K562 (cell line): Measurements from ENCODE around the gene FAR2. TPM values are rescaled to one million over a fixed set of nuclear protein-coding genes. Genes with fewer than 3 reads are reported as not detected.

ENCODE experiments used
- ATF1 ChIP-seq, 2 experiments: fragments of 450-650 bp in 1 of 2; IDR thresholded peaks; 2 replicates each; pipeline ENCODE4 v1.6.1; 2016; ENCODE audit warnings: missing compliant biosample characterization in 1 of 2, missing genetic modification characterization in 1 of 2
- ATF7 ChIP-seq: fragments of 450-650 bp; IDR thresholded peaks from 2 replicates; pipeline ENCODE4 v1.7.1; 2014; ENCODE audit warnings: mild to moderate bottlenecking, moderate library complexity
- BRCA1 ChIP-seq, 2 experiments: fragments of 450-650 bp in 1 of 2; sonication (generic) in 1 of 2; formaldehyde crosslinking in 1 of 2; IDR thresholded peaks; 2 replicates each; pipeline versions ENCODE4 v1.5.0 to v1.6.1; 2017 to 2020; ENCODE audit warnings: mild to moderate bottlenecking in 1 of 2, missing genetic modification reagents in 1 of 2
- BRD9 ChIP-seq: fragments of 450-650 bp; IDR thresholded peaks from 2 replicates; pipeline ENCODE4 v1.6.1; 2018; ENCODE audit warnings: low read depth; ENCODE audit not compliant: partially characterized antibody
- CEBPB ChIP-seq: fragments of 450-650 bp; IDR thresholded peaks from 2 replicates; pipeline ENCODE4 v1.6.1; 2016; ENCODE audit warnings: missing genetic modification characterization, missing compliant biosample characterization
- FOXJ3 ChIP-seq: sonication (generic); formaldehyde crosslinking; IDR thresholded peaks from 2 replicates; pipeline ENCODE4 v1.4.0; 2020; ENCODE audit warnings: mild to moderate bottlenecking, missing genetic modification reagents
- MTA3 ChIP-seq: fragments of 450-650 bp; formaldehyde crosslinking; IDR thresholded peaks from 2 replicates; pipeline ENCODE4 v1.6.1; 2017; ENCODE audit warnings: mild to moderate bottlenecking, borderline replicate concordance
- PKNOX1 ChIP-seq: fragments of 450-650 bp; IDR thresholded peaks from 2 replicates; pipeline ENCODE4 v1.6.1; 2016
- POLR2A ChIP-seq: fragments of 450-650 bp; conservative IDR thresholded peaks from 2 replicates; pipeline ENCODE4 v1.6.1; 2016
- RB1 ChIP-seq: fragments of 450-650 bp; IDR thresholded peaks from 2 replicates; pipeline ENCODE4 v1.6.1; 2017; ENCODE audit warnings: low read depth, mild to moderate bottlenecking
- RBM15 ChIP-seq: fragments of 200-400 bp; formaldehyde crosslinking; IDR thresholded peaks from 2 replicates; pipeline ENCODE4 v1.6.1; 2018; ENCODE audit warnings: mild to moderate bottlenecking, low read length, moderate library complexity; ENCODE audit not compliant: insufficient read depth
- SMARCE1 ChIP-seq: fragments of 450-650 bp; IDR thresholded peaks from 2 replicates; pipeline ENCODE4 v1.7.1; 2016; ENCODE audit warnings: mild to moderate bottlenecking
- SOX6 ChIP-seq: fragments of 450-650 bp; IDR thresholded peaks from 2 replicates; pipeline ENCODE4 v1.6.1; 2014; ENCODE audit warnings: mild to moderate bottlenecking
- SP1 ChIP-seq: sonication (generic); formaldehyde crosslinking; IDR thresholded peaks from 2 replicates; pipeline ENCODE4 v1.8.1; 2022; ENCODE audit warnings: mild to moderate bottlenecking, missing genetic modification reagents
- ZBTB7A ChIP-seq: IDR thresholded peaks from 2 replicates; pipeline ENCODE4 v1.6.1; 2011; ENCODE audit warnings: low read depth, mild to moderate bottlenecking, low read length, moderate library complexity, borderline replicate concordance; ENCODE audit not compliant: control insufficient read depth
- ZFX ChIP-seq: sonication (generic); formaldehyde crosslinking; IDR thresholded peaks from 2 replicates; pipeline ENCODE4 v1.8.0; 2022; ENCODE audit warnings: mild to moderate bottlenecking, missing genetic modification reagents, moderate library complexity
- ZNF143 ChIP-seq: sonication (generic); formaldehyde crosslinking; IDR thresholded peaks from 2 replicates; pipeline ENCODE4 v1.9.0; 2022; ENCODE audit warnings: mild to moderate bottlenecking, missing genetic modification reagents
- ZNF282 ChIP-seq: sonication (generic); formaldehyde crosslinking; IDR thresholded peaks from 2 replicates; pipeline ENCODE4 v1.8.1; 2023; ENCODE audit warnings: missing genetic modification reagents
- ZNF384 ChIP-seq: IDR thresholded peaks from 2 replicates; pipeline ENCODE4 v1.6.1; 2012; ENCODE audit warnings: low read depth, low read length, improper control_type of control experiment
- ZNF551 ChIP-seq: fragments of 250-450 bp; sonication (Bioruptor Pico); IDR thresholded peaks from 2 replicates; pipeline ENCODE4 v1.5.0; 2021; ENCODE audit warnings: mild to moderate bottlenecking, moderate library complexity
- ZNF696 ChIP-seq: fragments of 250-450 bp; sonication (Bioruptor Pico); conservative IDR thresholded peaks from 2 replicates; pipeline ENCODE4 v1.4.0; 2020; ENCODE audit warnings: mild to moderate bottlenecking, moderate library complexity
- ZNF766 ChIP-seq: fragments of 200-800 bp; sonication (Bioruptor generic); conservative IDR thresholded peaks from 2 replicates; pipeline ENCODE4 v1.6.1; 2016; ENCODE audit warnings: missing genetic modification characterization, missing compliant biosample characterization
- ZZZ3 ChIP-seq: fragments of 450-650 bp; IDR thresholded peaks from 2 replicates; pipeline ENCODE4 v1.6.1; 2016; ENCODE audit warnings: antibody characterized with exemption, mild to moderate bottlenecking, moderate library complexity
- polyA plus RNA-seq, 8 experiments: library from polyadenylated mRNA; depleted of rRNA in 4 of 8; stranded (reverse) in 5 of 8; unstranded in 3 of 8; fragments of >200 nt; fragmentation: Nextera tagmentation in 2 of 8; fragmentation: Illumina TruSeq in 1 of 8; extraction: Ambion mirVana in 2 of 8; extraction: Trizol in 1 of 8; gene quantifications; 2 replicates each; pipeline versions ENCODE4 v1.2.1 to v1.2.3, GENCODE V29; 2011 to 2014; ENCODE audit warnings: inconsistent platforms in 1 of 8, missing spikeins in 1 of 8
- total RNA-seq, 7 experiments: library from RNA; depleted of rRNA in 6 of 7; stranded (reverse); fragments of >200 nt in 6 of 7; fragmentation: Illumina TruSeq in 2 of 7; extraction: Trizol in 2 of 7; gene quantifications; 2 replicates each; pipeline versions ENCODE4 v1.2.1 to v1.2.3, GENCODE V29; 2011 to 2021; ENCODE audit warnings: low replicate concordance in 1 of 7
- TF ChIP-seq, protein P1 (sequence below), 2 experiments: IDR thresholded peaks; 2 replicates each; pipeline ENCODE4 v1.6.1; 2011; ENCODE audit warnings: borderline replicate concordance in 1 of 2, control low read depth in 1 of 2, low read depth in 1 of 2, low read length in 1 of 2, mild to moderate bottlenecking in 1 of 2, mixed read lengths in 1 of 2, moderate library complexity in 1 of 2; ENCODE audit not compliant: insufficient read depth in 1 of 2, insufficient read length in 1 of 2, poor library complexity in 1 of 2, severe bottlenecking in 1 of 2; ENCODE audit errors: extremely low read depth in 1 of 2
- TF ChIP-seq, protein P2 (sequence below): fragments of 250-450 bp; sonication (Bioruptor Pico); IDR thresholded peaks from 2 replicates; pipeline ENCODE4 v1.4.0; 2020; ENCODE audit warnings: mild to moderate bottlenecking
- TF ChIP-seq, protein P3 (sequence below): fragments of 250-450 bp; sonication (Bioruptor Pico); IDR thresholded peaks from 2 replicates; pipeline ENCODE4 v1.8.0; 2021; ENCODE audit warnings: borderline replicate concordance, mild to moderate bottlenecking, moderate library complexity; ENCODE audit not compliant: poor library complexity, severe bottlenecking

Gene FAR2
- total and polyA plus RNA-seq, 9 of the 15 experiments (the other 6 are each of a cell fraction or from before 2014, with no cell fraction given): 5.0 to 13.4 (median 8.5) TPM

- peak; percentile 70 for TF ChIP-seq POLR2A
- TF ChIP-seq SP1 (CRISPR knock-in tag): 0 out of 2 replicates have a peak, but pooled peaks have one; percentile 30
- no peak for TF ChIP-seq BRCA1 (IDR thresholded peaks at IDR 0.05)
- no peak for TF ChIP-seq BRCA1 (CRISPR knock-in tag; IDR thresholded peaks at IDR 0.05)
- TF ChIP-seq RB1: no peak
- TF ChIP-seq ATF1 (CRISPR knock-in tag; IDR thresholded peaks at IDR 0.05): no peak
- TF ChIP-seq ATF1 (tag; IDR thresholded peaks at IDR 0.05): 0 out of 2 replicates have a peak, but pooled peaks have one; percentile 5
- TF ChIP-seq SMARCE1: no peak
- no peak for TF ChIP-seq FOXJ3
- no peak for TF ChIP-seq ZNF696
- TF ChIP-seq ZNF766 (CRISPR knock-in tag): no peak
- no peak for TF ChIP-seq CEBPB (tag)
- TF ChIP-seq, protein P1, sequence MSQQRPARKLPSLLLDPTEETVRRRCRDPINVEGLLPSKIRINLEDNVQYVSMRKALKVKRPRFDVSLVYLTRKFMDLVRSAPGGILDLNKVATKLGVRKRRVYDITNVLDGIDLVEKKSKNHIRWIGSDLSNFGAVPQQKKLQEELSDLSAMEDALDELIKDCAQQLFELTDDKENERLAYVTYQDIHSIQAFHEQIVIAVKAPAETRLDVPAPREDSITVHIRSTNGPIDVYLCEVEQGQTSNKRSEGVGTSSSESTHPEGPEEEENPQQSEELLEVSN (IDR thresholded peaks at IDR 0.05; ENCODE audit: borderline replicate concordance in 1 of 2, extremely low read depth in 1 of 2, insufficient read depth in 1 of 2, insufficient read length in 1 of 2, low read depth in 1 of 2, low read length in 1 of 2, poor library complexity in 1 of 2, severe bottlenecking in 1 of 2): peak in 1 of 2 experiments; percentile 47
- no peak for TF ChIP-seq ZNF551 (CRISPR knock-in tag)
- no peak for TF ChIP-seq BRD9
- no peak for TF ChIP-seq PKNOX1
- TF ChIP-seq ZBTB7A: peak; percentile 32; the same call in 1 of the 2 replicates
- TF ChIP-seq ZNF143: no peak
- TF ChIP-seq ZFX: peak; percentile 60
- TF ChIP-seq ZNF282 (CRISPR knock-in tag): no peak
- no peak for TF ChIP-seq SOX6
- TF ChIP-seq MTA3: no peak
- TF ChIP-seq, protein P2, sequence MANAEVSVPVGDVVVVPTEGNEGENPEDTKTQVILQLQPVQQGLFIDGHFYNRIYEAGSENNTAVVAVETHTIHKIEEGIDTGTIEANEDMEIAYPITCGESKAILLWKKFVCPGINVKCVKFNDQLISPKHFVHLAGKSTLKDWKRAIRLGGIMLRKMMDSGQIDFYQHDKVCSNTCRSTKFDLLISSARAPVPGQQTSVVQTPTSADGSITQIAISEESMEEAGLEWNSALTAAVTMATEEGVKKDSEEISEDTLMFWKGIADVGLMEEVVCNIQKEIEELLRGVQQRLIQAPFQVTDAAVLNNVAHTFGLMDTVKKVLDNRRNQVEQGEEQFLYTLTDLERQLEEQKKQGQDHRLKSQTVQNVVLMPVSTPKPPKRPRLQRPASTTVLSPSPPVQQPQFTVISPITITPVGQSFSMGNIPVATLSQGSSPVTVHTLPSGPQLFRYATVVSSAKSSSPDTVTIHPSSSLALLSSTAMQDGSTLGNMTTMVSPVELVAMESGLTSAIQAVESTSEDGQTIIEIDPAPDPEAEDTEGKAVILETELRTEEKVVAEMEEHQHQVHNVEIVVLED (CRISPR knock-in tag): no peak
- no peak for TF ChIP-seq ATF7
- TF ChIP-seq, protein P3, sequence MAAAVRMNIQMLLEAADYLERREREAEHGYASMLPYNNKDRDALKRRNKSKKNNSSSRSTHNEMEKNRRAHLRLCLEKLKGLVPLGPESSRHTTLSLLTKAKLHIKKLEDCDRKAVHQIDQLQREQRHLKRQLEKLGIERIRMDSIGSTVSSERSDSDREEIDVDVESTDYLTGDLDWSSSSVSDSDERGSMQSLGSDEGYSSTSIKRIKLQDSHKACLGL (CRISPR knock-in tag): no peak
- TF ChIP-seq ZZZ3: no peak
- no peak for TF ChIP-seq RBM15
- no peak for TF ChIP-seq ZNF384
These were observed at the start of gene FAR2 (continued) for GRCh38 chr12:29148911-29149690.
